Breast epithelium (tissue), 3 donors: ENCODE data around the gene SCYGR8.

ENCODE experiments used
- CTCF ChIP-seq, 3 donors: fragments of 450-650 bp; IDR thresholded peaks; one replicate each; pipeline ENCODE4 v1.5.1; 2016 to 2017; ENCODE audit warnings: antibody characterized with exemption in 3 of 3, mild to moderate bottlenecking in 3 of 3, moderate library complexity in 3 of 3
- POLR2AphosphoS5 ChIP-seq, 3 donors: sonication (generic); formaldehyde crosslinking; IDR thresholded peaks; one replicate each; pipeline ENCODE4 v1.6.1; 2017; ENCODE audit warnings: antibody characterized with exemption in 3 of 3

- TF ChIP-seq POLR2AphosphoS5 (IDR thresholded peaks at IDR 0.05) (no peak), CTCF (IDR thresholded peaks at IDR 0.05) (no peak)
These were observed 20.2 kb downstream of the SCYGR8 start for GRCh38 chr2:227765788-227766372.
